HG03196 (cell line): Measurements from ENCODE around the gene TMEM161A.
A peak's percentile ranks its signal among the peaks of the same experiment; 100 is the strongest.
"Not testable (repeated sequence)": the region's sequence is repeated elsewhere in the genome, so short reads cannot be mapped to it uniquely, and the experiment has no call there.

Experiments used
- ATAC-seq: cut with Tn5 transposase; IDR thresholded peaks from one replicate; pipeline ENCODE4 v1.9.1; 2021; ENCODE audit not compliant: unreplicated experiment

Gene TMEM161A

GRCh38 chr19:19138109-19138981 lies at the start of gene TMEM161A:
Gene TMEM161A, minus strand, starts transcription at chr19:19138478. Its CDS starts 50 bp downstream, at chr19:19138428.
- ATAC-seq: peak; percentile 98

DNA sequence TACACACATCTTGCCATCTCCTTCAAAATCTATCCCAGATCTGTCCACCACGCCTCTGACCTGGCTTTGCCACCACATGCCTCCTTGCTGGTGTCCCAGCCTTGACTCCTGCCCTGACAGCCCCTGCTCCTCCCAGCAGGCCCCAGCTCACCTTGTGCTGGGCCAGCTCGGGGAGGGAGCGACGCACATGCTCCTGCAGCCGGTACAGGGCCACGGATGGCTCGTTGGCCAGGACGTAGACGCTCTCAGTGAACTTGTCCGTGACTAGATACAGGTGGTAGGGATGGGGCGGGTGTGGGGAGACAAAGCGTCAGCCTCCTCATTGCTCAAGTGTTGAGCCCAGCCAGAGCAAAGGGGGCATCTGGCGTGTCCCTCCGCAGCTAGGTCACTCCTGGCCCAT lies 48.5 kb upstream of the TMEM161A start:
- no peak for ATAC-seq

GRCh38 chr19:19185853-19186740 lies 47.8 kb upstream of the TMEM161A start:
- ATAC-seq: no peak

GRCh38 chr19:19181488-19181998 lies 43.3 kb upstream of the TMEM161A start:
- ATAC-seq: no peak

DNA sequence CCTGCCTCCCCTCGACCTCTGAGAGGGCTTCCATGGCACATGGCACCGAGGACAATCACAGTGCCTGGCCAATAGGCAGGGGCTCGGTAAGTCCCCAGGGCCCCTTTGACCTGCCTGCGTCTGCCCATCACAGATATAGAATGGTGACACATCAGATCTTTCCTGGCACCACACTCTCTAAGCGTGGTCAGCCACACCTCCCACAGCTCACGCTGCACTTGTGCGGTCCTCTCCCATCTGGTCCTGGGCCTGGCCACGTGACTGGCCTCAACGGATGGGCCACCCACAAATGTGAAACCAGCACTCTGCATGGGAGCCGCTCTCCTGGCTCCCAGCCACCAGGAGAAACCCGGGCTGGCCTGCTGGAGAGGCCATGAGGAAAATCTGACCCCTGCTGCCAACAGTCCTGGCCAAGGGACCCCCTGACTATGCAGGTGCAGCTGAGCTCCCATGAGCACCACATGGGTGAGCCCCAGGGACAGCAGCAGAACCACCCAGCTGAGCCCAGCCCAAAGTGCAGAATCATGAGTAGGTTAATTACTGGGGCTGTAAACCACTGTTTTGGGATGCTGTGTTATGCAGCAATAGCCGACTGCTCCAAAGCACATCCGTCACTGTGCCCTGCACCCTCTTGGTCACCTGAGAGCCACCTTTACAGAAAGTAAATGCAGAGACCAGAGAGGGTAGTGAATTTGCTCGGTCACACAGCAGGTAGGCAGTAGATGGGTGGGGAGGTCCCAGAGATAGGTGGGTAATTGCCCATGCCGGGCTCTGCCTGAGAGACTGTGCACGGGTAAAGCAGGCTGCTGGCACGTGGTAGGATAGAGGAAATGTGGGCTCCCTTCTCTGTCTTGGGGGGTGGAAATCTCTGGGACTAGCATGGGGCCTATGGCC lies 41.5 kb upstream of the TMEM161A start:
- no peak for ATAC-seq

DNA sequence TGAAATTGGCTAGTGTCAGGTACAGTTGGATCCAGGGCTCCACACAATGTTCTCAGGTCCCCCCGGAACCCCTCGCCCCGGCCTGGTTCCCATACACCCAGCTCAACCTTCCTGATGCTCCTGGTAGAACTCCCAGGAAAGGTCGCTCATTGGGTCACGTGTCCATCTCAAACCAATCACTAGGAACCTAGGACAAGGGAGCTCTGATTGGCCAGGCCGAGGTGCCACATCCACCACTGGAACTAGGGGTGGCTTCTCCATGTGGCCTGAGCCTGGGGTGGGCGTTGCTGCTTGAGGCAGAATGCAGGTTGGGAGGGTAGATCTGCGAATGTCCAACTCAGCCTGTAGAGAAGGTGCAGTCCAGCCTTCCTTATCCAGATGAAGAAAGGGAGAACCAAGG lies 38.7 kb upstream of the TMEM161A start:
- no peak for ATAC-seq

GRCh38 chr19:19173243-19173642 lies 35.0 kb upstream of the TMEM161A start:
- ATAC-seq: not testable (repeated sequence)

GRCh38 chr19:19171821-19172532 lies 33.7 kb upstream of the TMEM161A start:
- no peak for ATAC-seq

DNA sequence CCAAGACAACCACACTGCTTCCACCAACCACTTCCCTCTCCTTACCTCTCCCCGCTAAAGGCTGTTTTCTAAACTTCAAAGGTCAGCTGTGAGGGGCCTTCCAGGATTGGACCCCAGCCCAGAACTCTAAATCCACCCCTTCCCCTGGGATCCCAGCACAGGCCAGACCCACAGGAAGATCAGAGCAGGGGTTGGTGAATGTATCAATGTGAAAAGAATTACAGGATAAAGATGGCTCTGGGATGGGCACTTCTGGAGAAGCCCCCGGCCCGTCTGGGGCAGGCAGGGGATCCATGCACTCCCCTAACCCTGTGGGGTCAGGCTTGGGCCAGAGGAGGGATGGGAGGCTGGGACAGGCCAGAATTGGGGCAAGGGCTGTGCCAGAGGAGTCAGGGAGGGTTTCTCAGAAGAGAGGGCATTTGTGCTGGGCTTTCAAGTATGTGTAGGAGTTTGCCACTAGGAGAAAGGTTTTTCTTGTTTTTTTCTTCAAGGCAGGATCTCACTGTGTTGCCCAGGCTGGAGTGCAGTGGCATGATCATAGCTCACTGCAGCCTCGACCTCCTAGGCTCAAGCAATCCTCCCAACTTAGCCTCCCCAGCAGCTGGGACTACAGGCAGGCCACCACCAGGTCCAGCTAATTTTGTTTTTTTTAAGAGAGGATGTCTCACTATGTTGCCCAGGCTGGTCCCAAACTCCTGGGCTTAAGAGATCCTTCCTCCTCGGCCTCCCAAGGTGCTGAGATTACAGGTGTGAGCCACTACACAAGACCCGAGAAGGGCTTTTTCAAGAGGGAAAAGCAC lies 32.8 kb upstream of the TMEM161A start:
- no peak for ATAC-seq

GRCh38 chr19:19170053-19170872 lies 32.0 kb upstream of the TMEM161A start, which contains the start of gene MEF2B:
Gene MEF2B, minus strand, starts transcription at chr19:19170263. Its CDS starts 19,528 bp downstream, at chr19:19150735.
- ATAC-seq: peak; percentile 72

- peak; percentile 17 for ATAC-seq
Measured at GRCh38 chr19:19169236-19170052, 31.2 kb upstream of the TMEM161A start.

- no peak for ATAC-seq
Measured at GRCh38 chr19:19167612-19168011, 29.3 kb upstream of the TMEM161A start.

DNA sequence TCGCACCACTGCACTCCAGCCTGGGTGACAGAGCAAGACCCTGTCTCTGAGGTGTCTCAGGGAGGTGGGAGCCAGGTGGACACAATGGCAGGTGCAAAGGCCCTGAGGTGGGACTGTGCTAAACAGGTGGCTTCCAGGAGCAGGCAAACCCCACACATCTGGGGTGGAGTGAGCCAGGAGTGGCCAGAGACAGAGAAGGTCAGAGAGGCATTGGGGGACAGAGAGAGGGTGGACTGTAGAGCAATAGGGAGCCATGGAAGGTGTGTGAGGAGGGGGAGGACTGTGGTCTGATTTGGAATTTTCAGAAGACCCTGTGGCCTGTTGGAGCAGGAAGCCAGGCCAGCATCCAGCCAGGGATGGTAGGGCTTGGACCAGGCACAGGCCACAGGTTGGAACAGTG lies 27.1 kb upstream of the TMEM161A start:
- ATAC-seq: no peak

GRCh38 chr19:19162495-19162894 lies 24.2 kb upstream of the TMEM161A start:
- no peak for ATAC-seq

- ATAC-seq: no peak
Measured at GRCh38 chr19:19160461-19161035, 22.3 kb upstream of the TMEM161A start.

- no peak for ATAC-seq
Measured at GRCh38 chr19:19159534-19159933, 21.3 kb upstream of the TMEM161A start.

- no peak for ATAC-seq
Measured at GRCh38 chr19:19157808-19158207, 19.5 kb upstream of the TMEM161A start.
